Ovary (tissue), 9 donors: ENCODE results near the gene RALGPS2. TPM values are rescaled to one million over a fixed set of nuclear protein-coding genes. Genes with fewer than 3 reads are reported as not detected.

ENCODE experiments used
- DNase-seq, 5 donors: peaks; one replicate each; pipeline ENCODE4 v3.0.0-alpha.2; 2019 to 2020
- H3K27ac ChIP-seq, 2 donors: fragments of 200-600 bp; one replicate each; pipeline versions ENCODE4 v1.5.1 to v1.8.0; 2019 to 2022
- H3K27me3 ChIP-seq: fragments of 200-600 bp; one replicate; pipeline ENCODE4 v1.8.0; 2022
- H3K36me3 ChIP-seq: fragments of 200-600 bp; sonication (generic); one replicate; pipeline ENCODE4 v1.5.1; 2019
- H3K4me1 ChIP-seq: one replicate; pipeline ENCODE4 v1.8.1; 2013; ENCODE audit warnings: mild to moderate bottlenecking, moderate library complexity; ENCODE audit not compliant: insufficient read depth
- H3K4me3 ChIP-seq: fragments of 200-600 bp; sonication (generic); one replicate; pipeline ENCODE4 v1.5.1; 2017
- H3K9me3 ChIP-seq, 2 donors: fragments of 200-600 bp in 1 of 2; sonication (generic) in 1 of 2; one replicate each; pipeline versions ENCODE4 v1.5.1 to v1.8.1; 2013 to 2019; ENCODE audit warnings: mild to moderate bottlenecking in 1 of 2, moderate library complexity in 1 of 2
- CTCF ChIP-seq, 3 donors: fragments of 450-650 bp in 2 of 3; fragments of 200-600 bp in 1 of 3; IDR thresholded peaks; one replicate each; pipeline versions ENCODE4 v1.5.1 to v1.8.0; 2016 to 2022; ENCODE audit warnings: antibody characterized with exemption in 3 of 3, mild to moderate bottlenecking in 1 of 3
- EP300 ChIP-seq: sonication (generic); formaldehyde crosslinking; IDR thresholded peaks from one replicate; pipeline ENCODE4 v1.6.1; 2017; ENCODE audit warnings: antibody characterized with exemption
- POLR2A ChIP-seq: fragments of 450-650 bp; IDR thresholded peaks from one replicate; pipeline ENCODE4 v1.6.1; 2017; ENCODE audit warnings: antibody characterized with exemption, mild to moderate bottlenecking, moderate library complexity
- WGBS, 3 donors: extraction: QIAGEN DNeasy Blood & Tissue Kit in 1 of 3; methylation state at CpG; one replicate each; pipeline versions ENCODE4 v1.1.5 to v1.1.7; 2013 to 2017; 5-methylcytosine and 5-hydroxymethylcytosine counted together
- intact Hi-C, 4 donors: fragments of 100-400 bp; cut with DNase I; formaldehyde crosslinking; loops; one replicate each; pipeline versions ENCODE4 v1.11.0 to v1.15.1; 2022 to 2023
- polyA plus RNA-seq, 2 donors: library from polyadenylated mRNA; stranded (reverse); fragments of 200-250 nt in 1 of 2; fragments of 350-450 nt in 1 of 2; fragmentation: Illumina TruSeq in 1 of 2; extraction: RNeasy Lipid Tissue Mini Kit (QIAGEN cat#74804) in 1 of 2; gene quantifications; one replicate each; pipeline ENCODE4 v1.2.3, GENCODE V29; 2013 to 2014
- total RNA-seq, 7 donors: library from RNA; depleted of rRNA in 2 of 7; stranded (reverse); fragments of >200 nt in 2 of 7; fragmentation: NEBNext Ultra II Directional in 3 of 7; extraction: Animal tissue kit (Norgen Biotek cat#: 25700) in 3 of 7; gene quantifications; one replicate each; pipeline versions ENCODE4 v1.1.0 to v1.2.4, GENCODE V29; 2016 to 2023
- donor health status: DM: no; HTN: no; CAD: no; lungs with moderate emphysema.
- donor health status: DM: no; HTN: no; CAD: no.
- donor health status: Bipolar disorder and iron deficiency.
- donor health status: DM: yes; HTN: yes; CAD: no.
- donor health status: DM: no; HTN: no; CAD: no.
- donor health status: DM: yes; HTN: yes; CAD: no.

Gene RALGPS2
- total and polyA plus RNA-seq, 9 donors: 6.4 to 43.4 (median 25.0) TPM

GRCh38 chr1:178776553-178776952 is 51.5 kb downstream of the RALGPS2 start:
- Histone ChIP-seq H3K27me3 (no peaks in the 10 kb centered on the region), H3K4me1 (peaks cover 2% of the 10 kb centered on the region), H3K9me3 (no peaks in the 10 kb centered on the region), H3K27ac (no peak overlapping the region), H3K36me3 (no peaks in the 10 kb centered on the region), H3K4me3 (no peak overlapping the region)
- WGBS, 3 donors: 14 to 38% (median 16%) methylated on average over 2 of the region's 2 CpGs
- no peak for DNase-seq
- TF ChIP-seq CTCF (IDR thresholded peaks at IDR 0.05) (no peak), POLR2A (no peak), EP300 (no peak)
- intact Hi-C loops: loop anchor here in 1 of 4 donors (10.0 kb wide), 1 partner anchor 228 kb away; no protein-coding TSS in a partner anchor

DNA sequence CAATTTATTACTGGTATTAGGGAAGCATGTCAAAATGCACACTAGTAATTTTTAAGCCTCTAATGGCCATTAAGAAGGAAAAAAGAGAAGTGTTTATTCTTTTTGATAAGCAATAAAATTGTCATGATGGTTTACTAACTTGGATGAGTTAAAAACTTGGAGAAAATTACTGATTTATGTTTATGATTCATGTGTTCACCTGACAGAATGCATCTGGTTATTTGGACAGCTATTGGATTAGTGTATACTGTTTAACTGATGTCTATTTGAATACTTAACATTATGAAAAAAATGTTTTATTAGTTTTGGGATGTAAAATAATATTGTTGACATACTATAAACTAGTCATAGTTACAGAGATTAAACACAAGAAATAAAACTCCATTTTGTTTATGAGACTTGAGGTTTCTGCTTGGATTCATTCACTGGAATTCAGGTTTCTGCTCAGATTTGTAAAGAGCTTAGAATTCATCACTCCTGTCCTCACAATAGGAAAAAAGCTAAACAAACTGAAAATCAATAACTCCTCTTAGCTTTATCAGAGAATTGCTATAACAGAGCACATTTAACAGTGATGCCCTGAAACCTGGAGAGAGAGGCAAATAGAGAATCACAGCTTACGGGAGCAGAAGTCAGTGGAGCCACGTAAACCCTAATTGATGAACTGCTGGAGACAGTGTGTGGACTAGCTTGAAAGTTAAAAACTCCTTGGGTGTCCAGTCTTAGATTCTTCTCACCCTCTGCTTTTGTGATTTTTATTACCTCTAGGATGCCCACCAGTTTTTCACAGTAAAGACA is 56.7 kb downstream of the RALGPS2 start:
- 92 to 95% (median 93%) methylated on average over 2 of the region's 2 CpGs for WGBS, 3 donors
- intact Hi-C loops: no loop called here
- Histone ChIP-seq H3K27ac (no peak overlapping the region), H3K4me3 (no peak overlapping the region), H3K27me3 (no peaks in the 10 kb centered on the region), H3K36me3 (no peaks in the 10 kb centered on the region), H3K4me1 (no peaks in the 10 kb centered on the region), H3K9me3 (no peaks in the 10 kb centered on the region)
- DNase-seq: no peak
- no peak for TF ChIP-seq POLR2A
- no peak for TF ChIP-seq EP300
- TF ChIP-seq CTCF (IDR thresholded peaks at IDR 0.05): no peak

GRCh38 chr1:178784131-178784536 is 59.1 kb downstream of the RALGPS2 start:
- Histone ChIP-seq H3K27me3 (no peaks in the 10 kb centered on the region), H3K36me3 (no peaks in the 10 kb centered on the region), H3K4me3 (no peak overlapping the region), H3K9me3 (no peaks in the 10 kb centered on the region), H3K4me1 (no peaks in the 10 kb centered on the region), H3K27ac (no peak overlapping the region)
- intact Hi-C loops: no loop called here
- DNase-seq: no peak
- WGBS, 3 donors: 85 to 89% (median 87%) methylated on average over 2 of the region's 2 CpGs
- TF ChIP-seq POLR2A (no peak), EP300 (no peak), CTCF (IDR thresholded peaks at IDR 0.05) (no peak)

- TF ChIP-seq CTCF (IDR thresholded peaks at IDR 0.05) (no peak), EP300 (no peak), POLR2A (no peak)
- Histone ChIP-seq H3K36me3 (no peaks in the 10 kb centered on the region), H3K27ac (no peak overlapping the region), H3K4me1 (peaks cover 4% of the 10 kb centered on the region), H3K4me3 (no peak overlapping the region), H3K9me3 (no peaks in the 10 kb centered on the region), H3K27me3 (no peaks in the 10 kb centered on the region)
- WGBS, 3 donors: 70 to 83% (median 71%) methylated on average over 3 of the region's 3 CpGs
- DNase-seq: no peak
- intact Hi-C loops: no loop called here
Observed at GRCh38 chr1:178792394-178792793, 67.3 kb downstream of the RALGPS2 start.
